OCI-LY3 (cell line): ENCODE measurements around the gene NDUFS6.

ENCODE experiments used
- H2AFZ ChIP-seq: fragments of 200-600, 300-600 bp; shearing (Covaris generic); 2 replicates; pipeline ENCODE4 v1.6.0; 2014; ENCODE audit warnings: antibody characterized with exemption, low read depth, low read length
- H3K27ac ChIP-seq: fragments of 200-600, 300-600 bp; sonication (generic); 2 replicates; pipeline ENCODE4 v1.5.1; 2014; ENCODE audit warnings: mild to moderate bottlenecking, low read length, moderate library complexity, mixed read lengths
- H3K27me3 ChIP-seq: fragments of 200-600, 300-600 bp; sonication (generic); 2 replicates; pipeline ENCODE4 v1.6.1; 2014; ENCODE audit warnings: low read depth, low read length, mixed read lengths
- H3K36me3 ChIP-seq: fragments of 200-600, 300-600 bp; sonication (generic); replicated peaks from 2 replicates; pipeline ENCODE3; 2014; ENCODE audit warnings: low read depth, low read length, mixed read lengths
- H3K4me1 ChIP-seq: fragments of 300-600, 200-600 bp; sonication (generic); 2 replicates; pipeline ENCODE4 v1.6.1; 2014; ENCODE audit warnings: low read length, mixed read lengths
- H3K4me2 ChIP-seq: fragments of 200-600, 300-600 bp; sonication (generic); 2 replicates; pipeline ENCODE4 v1.6.1; 2014; ENCODE audit warnings: low read length, mixed read lengths
- H3K4me3 ChIP-seq: fragments of 300-600, 200-600 bp; sonication (generic); 2 replicates; pipeline ENCODE4 v1.5.1; 2014; ENCODE audit warnings: antibody characterized with exemption, mild to moderate bottlenecking, low read length, moderate library complexity
- H3K79me2 ChIP-seq: fragments of 300-600, 200-600 bp; shearing (Covaris generic); 2 replicates; pipeline ENCODE4 v1.6.1; 2014; ENCODE audit warnings: mild to moderate bottlenecking, low read length, mixed read lengths
- H3K9ac ChIP-seq: fragments of 300-600, 200-600 bp; shearing (Covaris generic); 2 replicates; pipeline ENCODE4 v1.6.0; 2014; ENCODE audit warnings: mild to moderate bottlenecking, low read length, moderate library complexity
- H3K9me3 ChIP-seq: fragments of 200-600, 300-600 bp; shearing (Covaris generic); 2 replicates; pipeline ENCODE4 v1.6.1; 2014; ENCODE audit warnings: low read length, mixed read lengths; ENCODE audit not compliant: insufficient read depth
- H4K20me1 ChIP-seq: fragments of 200-600, 300-600 bp; sonication (generic); 2 replicates; pipeline ENCODE4 v1.6.1; 2016; ENCODE audit warnings: low read length, mixed read lengths; ENCODE audit not compliant: insufficient read depth
- EZH2phosphoT487 ChIP-seq: fragments of 200-600 bp; shearing (Covaris generic); IDR thresholded peaks from 2 replicates; pipeline ENCODE4 v1.6.1; 2018; ENCODE audit warnings: antibody characterized with exemption, mixed run types, low read depth
- TF ChIP-seq, protein P1 (sequence below): fragments of 200-600, 300-600 bp; sonication (generic); IDR thresholded peaks from 2 replicates; pipeline ENCODE4 v1.5.1; 2014; ENCODE audit warnings: antibody characterized with exemption, low read length, low read depth

The NDUFS6 gene

GRCh38 chr5:1783216-1783554, 18.0 kb upstream of the NDUFS6 start:
- H3K27ac ChIP-seq = no peak overlapping the region
- H3K4me3 ChIP-seq = 0 out of 2 replicates have a peak overlapping the region, but pooled peaks have one; percentile 16
- no peaks in the 10 kb centered on the region for H3K36me3 ChIP-seq
- H3K4me1 ChIP-seq = peaks cover 14% of the 10 kb centered on the region
- no peak for TF ChIP-seq EZH2phosphoT487
- TF ChIP-seq, protein P1, sequence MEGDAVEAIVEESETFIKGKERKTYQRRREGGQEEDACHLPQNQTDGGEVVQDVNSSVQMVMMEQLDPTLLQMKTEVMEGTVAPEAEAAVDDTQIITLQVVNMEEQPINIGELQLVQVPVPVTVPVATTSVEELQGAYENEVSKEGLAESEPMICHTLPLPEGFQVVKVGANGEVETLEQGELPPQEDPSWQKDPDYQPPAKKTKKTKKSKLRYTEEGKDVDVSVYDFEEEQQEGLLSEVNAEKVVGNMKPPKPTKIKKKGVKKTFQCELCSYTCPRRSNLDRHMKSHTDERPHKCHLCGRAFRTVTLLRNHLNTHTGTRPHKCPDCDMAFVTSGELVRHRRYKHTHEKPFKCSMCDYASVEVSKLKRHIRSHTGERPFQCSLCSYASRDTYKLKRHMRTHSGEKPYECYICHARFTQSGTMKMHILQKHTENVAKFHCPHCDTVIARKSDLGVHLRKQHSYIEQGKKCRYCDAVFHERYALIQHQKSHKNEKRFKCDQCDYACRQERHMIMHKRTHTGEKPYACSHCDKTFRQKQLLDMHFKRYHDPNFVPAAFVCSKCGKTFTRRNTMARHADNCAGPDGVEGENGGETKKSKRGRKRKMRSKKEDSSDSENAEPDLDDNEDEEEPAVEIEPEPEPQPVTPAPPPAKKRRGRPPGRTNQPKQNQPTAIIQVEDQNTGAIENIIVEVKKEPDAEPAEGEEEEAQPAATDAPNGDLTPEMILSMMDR = no peak
- no peaks in the 10 kb centered on the region for H3K79me2 ChIP-seq
- H3K27me3 ChIP-seq = no peaks in the 10 kb centered on the region
- no peak overlapping the region for H3K9ac ChIP-seq
- no peak overlapping the region for H2AFZ ChIP-seq
- peak overlapping the region; percentile 37 for H3K4me2 ChIP-seq
- H4K20me1 ChIP-seq = no peaks in the 10 kb centered on the region
- H3K9me3 ChIP-seq = no peaks in the 10 kb centered on the region

DNA sequence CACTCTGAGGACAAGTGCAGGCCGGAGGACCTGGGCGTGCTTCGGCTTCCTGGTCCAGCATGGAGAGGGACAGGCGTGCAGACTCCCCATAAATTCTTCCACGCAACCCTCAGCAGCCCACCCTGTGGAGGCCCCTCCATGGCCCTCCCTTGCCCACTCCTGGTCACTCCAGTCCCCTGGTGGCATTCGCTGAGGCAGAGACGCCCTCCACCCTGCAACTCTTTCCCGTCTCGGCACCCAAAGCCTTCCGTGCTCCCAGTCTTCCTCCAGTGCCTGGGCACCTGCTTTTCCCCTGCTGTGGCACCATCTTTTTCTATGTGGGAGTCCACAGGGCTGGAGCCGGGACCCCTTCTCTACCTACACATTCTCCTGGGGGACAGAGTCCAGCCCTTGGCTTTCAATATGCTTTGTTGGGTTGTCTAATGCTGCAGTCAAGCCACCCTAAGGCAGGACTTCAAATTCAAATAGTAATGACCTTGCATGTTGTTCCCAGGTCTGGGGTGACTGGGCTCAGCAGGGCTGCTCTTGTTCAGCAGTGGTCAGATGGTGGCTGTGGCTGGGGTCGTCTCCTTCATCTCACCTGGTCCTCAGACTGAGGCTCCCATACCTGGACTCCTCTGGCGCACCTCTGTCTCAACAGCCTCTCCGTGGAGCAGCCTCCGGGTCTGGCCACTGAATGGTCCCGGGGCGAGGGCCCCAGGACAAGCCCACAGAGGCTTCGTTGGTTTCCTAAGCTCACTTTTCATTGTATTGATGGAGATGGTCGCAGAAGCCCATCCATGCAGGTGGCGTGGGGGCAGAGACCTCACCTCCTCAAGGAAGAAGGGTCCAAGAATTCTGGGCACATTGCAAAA, 16.8 kb upstream of the NDUFS6 start:
- TF ChIP-seq EZH2phosphoT487 = no peak
- TF ChIP-seq, protein P1 = no peak
- no peaks in the 10 kb centered on the region for H4K20me1 ChIP-seq
- H3K27ac ChIP-seq = no peak overlapping the region
- H3K9ac ChIP-seq = no peak overlapping the region
- no peak overlapping the region for H3K4me3 ChIP-seq
- H3K27me3 ChIP-seq = no peaks in the 10 kb centered on the region
- H3K9me3 ChIP-seq = no peaks in the 10 kb centered on the region
- no peak overlapping the region for H2AFZ ChIP-seq
- H3K4me1 ChIP-seq = peaks cover 14% of the 10 kb centered on the region
- H3K36me3 ChIP-seq = no peaks in the 10 kb centered on the region
- no peak overlapping the region for H3K4me2 ChIP-seq
- H3K79me2 ChIP-seq = no peaks in the 10 kb centered on the region

GRCh38 chr5:1785062-1785461, 16.1 kb upstream of the NDUFS6 start:
- H3K79me2 ChIP-seq = no peaks in the 10 kb centered on the region
- no peaks in the 10 kb centered on the region for H4K20me1 ChIP-seq
- H3K4me1 ChIP-seq = peaks cover 15% of the 10 kb centered on the region
- no peak overlapping the region for H3K4me3 ChIP-seq
- H3K36me3 ChIP-seq = no peaks in the 10 kb centered on the region
- no peak overlapping the region for H3K4me2 ChIP-seq
- no peaks in the 10 kb centered on the region for H3K9me3 ChIP-seq
- TF ChIP-seq, protein P1 = no peak
- no peak for TF ChIP-seq EZH2phosphoT487
- H3K9ac ChIP-seq = no peak overlapping the region
- no peak overlapping the region for H3K27ac ChIP-seq
- no peak overlapping the region for H2AFZ ChIP-seq
- H3K27me3 ChIP-seq = no peaks in the 10 kb centered on the region

GRCh38 chr5:1785984-1786383, 15.2 kb upstream of the NDUFS6 start:
- Histone ChIP-seq H3K9ac (no peak overlapping the region), H3K4me3 (no peak overlapping the region), H2AFZ (no peak overlapping the region), H3K9me3 (no peaks in the 10 kb centered on the region), H4K20me1 (no peaks in the 10 kb centered on the region), H3K79me2 (no peaks in the 10 kb centered on the region), H3K4me1 (peaks cover 22% of the 10 kb centered on the region), H3K27me3 (no peaks in the 10 kb centered on the region), H3K27ac (no peak overlapping the region), H3K36me3 (no peaks in the 10 kb centered on the region), H3K4me2 (no peak overlapping the region)
- TF ChIP-seq EZH2phosphoT487 = no peak
- TF ChIP-seq, protein P1 = no peak
